Measurements from ENCODE around the gene JARID2. TPM values are rescaled to one million over a fixed set of nuclear protein-coding genes. Genes with fewer than 3 reads are reported as not detected.
A peak's percentile ranks its signal among the peaks of the same experiment; 100 is the strongest.

Gene JARID2
- total and polyA plus RNA-seq, 2 of the 4 experiments (the other 2 are of a cell fraction): 9.6 to 12.9 TPM

- H3K9me3 ChIP-seq (ENCODE audit: control insufficient read depth, insufficient read depth, low read length): no peaks in the 10 kb centered on the region
- TF ChIP-seq CTCF (conservative IDR thresholded peaks at IDR 0.05; ENCODE audit: low read depth, low read length) (no peak), ELK1 (IDR thresholded peaks at IDR 0.05; ENCODE audit: borderline replicate concordance, low read depth, low read length) (no peak)
- H3K79me1 ChIP-seq (ENCODE audit: low read depth in 1 of 2, low read length in 2 of 2): peaks cover 11 to 61% of the 10 kb centered on the region in 2 experiments
- H2BK120ac ChIP-seq (ENCODE audit: low read depth, low read length): no peak overlapping the region
- H3K23ac ChIP-seq (ENCODE audit: low read depth, low read length): no peak overlapping the region
- no CpG with 5 or more reads among the region's 9 CpGs for WGBS, 2 experiments (ENCODE audit: extremely low coverage in 2 of 2, insufficient read length in 1 of 2)
- BruUV-seq (replicated peaks): no TSS peak
- peak overlapping the region; percentile 57; the same call in 1 of the 2 replicates for H3K27ac ChIP-seq (ENCODE audit: insufficient read depth, low read length)
- no peak overlapping the region for H2AK9ac ChIP-seq (replicated peaks; ENCODE audit: low read depth, low read length, poor library complexity)
- ChIA-PET CTCF (no interaction called here), POLR2A (ENCODE audit: unreplicated experiment) (no interaction called here)
- in situ Hi-C loops (cut with MboI; ENCODE audit: low sequenced_read_pairs) (no loop called here), dilution Hi-C loops (cut with HindIII; ENCODE audit: low sequenced_read_pairs, unreplicated experiment) (no loop called here), intact Hi-C loops (cut with micrococcal nuclease) (no loop called here)
- H2AFZ ChIP-seq (replicated peaks; ENCODE audit: low read length, poor library complexity): no peak overlapping the region
- H3K9ac ChIP-seq (ENCODE audit: low read depth, low read length): no peak overlapping the region
- H3K27me3 ChIP-seq (ENCODE audit: control insufficient read depth, insufficient read depth, low read length): no peaks in the 10 kb centered on the region
- no peak overlapping the region for H4K91ac ChIP-seq (ENCODE audit: insufficient read depth, low read depth, low read length)
- H3K4me3 ChIP-seq (ENCODE audit: insufficient read depth, low read depth, low read length): no peak overlapping the region
- peaks cover 65% of the 10 kb centered on the region for H4K20me1 ChIP-seq (ENCODE audit: insufficient read depth, low read length)
- no peak overlapping the region for H3K4ac ChIP-seq (ENCODE audit: low read depth, low read length)
- DNase-seq (no peak), ATAC-seq (ENCODE audit: low read depth) (no peak)
- no peak overlapping the region for H2AK5ac ChIP-seq (ENCODE audit: low read depth, low read length)
- peaks cover 10% of the 10 kb centered on the region for H3K4me1 ChIP-seq (ENCODE audit: control insufficient read depth, insufficient read depth, low read length)
- no peak overlapping the region for H2BK15ac ChIP-seq (ENCODE audit: low read depth, low read length)
- H3K18ac ChIP-seq (ENCODE audit: low read depth, low read length): no peak overlapping the region
- no peak overlapping the region for H2BK5ac ChIP-seq (ENCODE audit: low read depth, low read length, poor library complexity, severe bottlenecking)
- no peak overlapping the region for H3K56ac ChIP-seq (ENCODE audit: extremely low read depth, insufficient read depth, low read length)
- peaks cover 6% of the 10 kb centered on the region for H3K9me1 ChIP-seq (ENCODE audit: insufficient read depth, low read length)
- no peak overlapping the region for H2BK20ac ChIP-seq (ENCODE audit: low read depth, low read length)
- no peak overlapping the region for H3K14ac ChIP-seq (replicated peaks; ENCODE audit: low read depth, low read length)
- no peak overlapping the region for H4K8ac ChIP-seq (ENCODE audit: low read depth in 2 of 2, low read length in 2 of 2)
- H3K36me3 ChIP-seq (ENCODE audit: control insufficient read depth, insufficient read depth, low read length): peaks cover 2% of the 10 kb centered on the region; the same call in 1 of the 2 replicates
- H4K5ac ChIP-seq (ENCODE audit: low read depth, low read length): no peak overlapping the region
- H3K4me2 ChIP-seq (ENCODE audit: low read depth, low read length): no peak overlapping the region; the same call in 1 of the 2 replicates
Observed at GRCh38 chr6:15412767-15413166, 166.9 kb downstream of the JARID2 start.
